Bronchial epithelial cell (primary cell): ENCODE measurements around the gene LPIN3. TPM values are rescaled to one million over a fixed set of nuclear protein-coding genes. Genes with fewer than 3 reads are reported as not detected.
"Not testable (repeated sequence)": the region's sequence is repeated elsewhere in the genome, so short reads cannot be mapped to it uniquely, and the experiment has no call there.

Experiments used
- DNase-seq: peaks from one replicate; pipeline ENCODE4 v3.0.0-alpha.2; 2010; ENCODE audit warnings: low read depth
- FAIRE-seq: peaks from 2 replicates; lab custom pipeline; 2011; peaks lifted over from hg19 to GRCh38; lab: Jason Lieb, UNC
- H3K27me3 ChIP-seq: 2 replicates; pipeline ENCODE4 v1.5.1; 2011; ENCODE audit warnings: low read length; ENCODE audit not compliant: control insufficient read depth, insufficient read depth
- H3K36me3 ChIP-seq: 2 replicates; pipeline ENCODE4 v1.5.1; 2011; ENCODE audit warnings: low read length; ENCODE audit not compliant: control insufficient read depth, insufficient read depth
- H3K4me3 ChIP-seq: 2 replicates; pipeline ENCODE4 v1.5.1; 2011; ENCODE audit warnings: mild to moderate bottlenecking, low read depth, low read length, control low read depth
- total RNA-seq: library from RNA; depleted of rRNA; stranded (reverse); fragments of >200 nt; gene quantifications from 2 replicates; pipeline ENCODE4 v1.2.1, GENCODE V29; 2014
- TF ChIP-seq, protein P1 (sequence below): IDR thresholded peaks from 2 replicates; pipeline ENCODE4 v1.5.1; 2011; ENCODE audit warnings: mild to moderate bottlenecking, moderate library complexity, low read length, control low read depth, inconsistent platforms; ENCODE audit not compliant: insufficient read depth, severe bottlenecking

LPIN3 gene
- total RNA-seq, 1 donor from 2014 or later, result 3.9 TPM

DNA sequence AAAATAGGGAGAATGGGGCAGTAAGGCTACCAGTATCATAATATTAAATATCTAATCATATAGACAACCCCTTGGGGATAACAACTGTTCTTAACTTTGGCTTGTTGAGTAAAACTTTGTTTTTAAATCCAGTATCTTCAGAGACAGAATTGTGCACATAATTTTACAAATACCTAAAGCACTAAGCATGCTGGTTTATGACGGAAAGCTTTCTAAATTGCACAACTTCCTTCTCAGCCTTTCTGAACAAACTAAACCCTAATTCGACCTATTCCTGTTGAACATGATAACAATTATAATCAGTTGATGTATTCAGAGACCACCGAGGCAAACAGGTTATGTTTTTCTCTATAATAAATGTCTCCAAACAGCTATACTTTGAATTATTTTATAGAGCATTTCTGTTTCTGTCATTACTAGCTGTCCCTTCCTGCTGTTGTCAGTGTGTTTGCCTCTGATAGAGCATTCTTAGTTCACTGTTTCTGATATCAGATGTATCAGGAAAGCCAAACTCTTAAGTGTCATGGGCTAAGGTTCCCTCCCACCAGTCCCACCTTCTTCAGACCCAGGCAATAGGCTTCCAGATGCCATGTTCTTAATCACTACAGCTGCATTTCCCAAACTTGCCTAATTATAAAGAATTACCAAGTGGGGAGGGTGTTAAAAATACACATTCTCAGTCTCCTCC is 31.8 kb upstream of the LPIN3 start:
- Histone ChIP-seq H3K27me3 (no peaks in the 10 kb centered on the region), H3K36me3 (no peaks in the 10 kb centered on the region), H3K4me3 (no peak overlapping the region)
- DNase-seq (peak; percentile 32), FAIRE-seq (no peak)
- TF ChIP-seq, protein P1, sequence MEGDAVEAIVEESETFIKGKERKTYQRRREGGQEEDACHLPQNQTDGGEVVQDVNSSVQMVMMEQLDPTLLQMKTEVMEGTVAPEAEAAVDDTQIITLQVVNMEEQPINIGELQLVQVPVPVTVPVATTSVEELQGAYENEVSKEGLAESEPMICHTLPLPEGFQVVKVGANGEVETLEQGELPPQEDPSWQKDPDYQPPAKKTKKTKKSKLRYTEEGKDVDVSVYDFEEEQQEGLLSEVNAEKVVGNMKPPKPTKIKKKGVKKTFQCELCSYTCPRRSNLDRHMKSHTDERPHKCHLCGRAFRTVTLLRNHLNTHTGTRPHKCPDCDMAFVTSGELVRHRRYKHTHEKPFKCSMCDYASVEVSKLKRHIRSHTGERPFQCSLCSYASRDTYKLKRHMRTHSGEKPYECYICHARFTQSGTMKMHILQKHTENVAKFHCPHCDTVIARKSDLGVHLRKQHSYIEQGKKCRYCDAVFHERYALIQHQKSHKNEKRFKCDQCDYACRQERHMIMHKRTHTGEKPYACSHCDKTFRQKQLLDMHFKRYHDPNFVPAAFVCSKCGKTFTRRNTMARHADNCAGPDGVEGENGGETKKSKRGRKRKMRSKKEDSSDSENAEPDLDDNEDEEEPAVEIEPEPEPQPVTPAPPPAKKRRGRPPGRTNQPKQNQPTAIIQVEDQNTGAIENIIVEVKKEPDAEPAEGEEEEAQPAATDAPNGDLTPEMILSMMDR, result no peak

DNA sequence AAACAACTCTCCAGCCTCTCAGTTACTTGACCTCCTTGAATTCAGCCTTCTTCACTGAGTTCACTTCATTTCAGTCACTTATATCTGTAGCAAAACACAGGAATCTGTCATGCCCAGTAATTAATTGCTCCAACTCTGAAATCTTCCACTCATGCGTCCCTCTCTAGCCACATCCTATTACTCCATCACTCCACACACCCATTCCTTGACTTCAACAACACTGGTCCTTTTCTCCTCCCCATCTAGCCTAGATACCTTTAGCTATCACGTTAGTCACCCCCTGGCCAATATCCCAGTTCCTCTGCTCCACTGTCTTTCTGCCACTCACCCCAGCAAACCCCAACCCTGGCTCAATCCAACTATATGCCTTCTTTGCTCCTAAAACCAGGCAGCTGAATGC is 30.8 kb upstream of the LPIN3 start:
- TF ChIP-seq, protein P1, result no peak
- H3K4me3 ChIP-seq, result no peak overlapping the region
- DNase-seq (peak; percentile 38), FAIRE-seq (no peak)
- H3K36me3 ChIP-seq, result no peaks in the 10 kb centered on the region
- H3K27me3 ChIP-seq, result no peaks in the 10 kb centered on the region

DNA sequence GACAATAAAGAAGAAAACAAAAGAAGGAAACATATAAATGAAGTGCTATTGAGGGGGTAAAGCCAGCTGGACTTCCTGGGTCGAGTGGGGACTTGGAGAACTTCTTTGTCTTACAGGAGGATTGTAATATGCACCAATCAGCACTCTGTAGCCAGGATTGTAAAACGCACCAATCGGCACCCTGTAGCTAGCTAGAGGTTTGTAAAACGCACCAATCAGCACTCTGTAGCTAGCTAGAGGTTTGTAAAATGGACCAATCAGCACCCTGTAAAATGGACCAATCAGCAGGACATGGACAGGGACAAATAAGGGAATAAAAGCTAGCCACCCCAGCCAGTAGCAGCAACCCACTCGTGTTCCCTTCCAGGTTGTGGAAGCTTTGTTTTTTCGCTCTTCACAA is 28.6 kb upstream of the LPIN3 start:
- H3K27me3 ChIP-seq, H3K4me3 ChIP-seq, H3K36me3 ChIP-seq, DNase-seq, FAIRE-seq: not testable (repeated sequence)

- TF ChIP-seq, protein P1, result no peak
- H3K36me3 ChIP-seq, result no peaks in the 10 kb centered on the region
- H3K27me3 ChIP-seq, result no peaks in the 10 kb centered on the region
- H3K4me3 ChIP-seq, result no peak overlapping the region
- no peak for FAIRE-seq
- no peak for DNase-seq
Observed at GRCh38 chr20:41314386-41314785, 26.2 kb upstream of the LPIN3 start.

- H3K36me3 ChIP-seq, result no peaks in the 10 kb centered on the region
- H3K4me3 ChIP-seq, result no peak overlapping the region
- TF ChIP-seq, protein P1, result no peak
- FAIRE-seq, result no peak
- no peaks in the 10 kb centered on the region for H3K27me3 ChIP-seq
- no peak for DNase-seq
Observed at GRCh38 chr20:41316051-41316450, 24.6 kb upstream of the LPIN3 start.

GRCh38 chr20:41316602-41317545 is 23.7 kb upstream of the LPIN3 start:
- FAIRE-seq, result no peak
- Histone ChIP-seq H3K27me3 (no peaks in the 10 kb centered on the region), H3K36me3 (no peaks in the 10 kb centered on the region), H3K4me3 (peak overlapping the region; percentile 90)
- TF ChIP-seq, protein P1, result no peak
- peak; percentile 79 for DNase-seq
